NCI-H345 treated with DMSO at 0.1 percent for 48 hours (cell line): Measurements from ENCODE around the gene TOR3A.
"Not testable (repeated sequence)": the region's sequence is repeated elsewhere in the genome, so short reads cannot be mapped to it uniquely, and the experiment has no call there.

Experiments used
- DNase-seq: peaks from one replicate; lab custom pipeline; 2025; ENCODE audit not compliant: unreplicated experiment; lab: John Stamatoyannopoulos, UW

Gene TOR3A

DNA sequence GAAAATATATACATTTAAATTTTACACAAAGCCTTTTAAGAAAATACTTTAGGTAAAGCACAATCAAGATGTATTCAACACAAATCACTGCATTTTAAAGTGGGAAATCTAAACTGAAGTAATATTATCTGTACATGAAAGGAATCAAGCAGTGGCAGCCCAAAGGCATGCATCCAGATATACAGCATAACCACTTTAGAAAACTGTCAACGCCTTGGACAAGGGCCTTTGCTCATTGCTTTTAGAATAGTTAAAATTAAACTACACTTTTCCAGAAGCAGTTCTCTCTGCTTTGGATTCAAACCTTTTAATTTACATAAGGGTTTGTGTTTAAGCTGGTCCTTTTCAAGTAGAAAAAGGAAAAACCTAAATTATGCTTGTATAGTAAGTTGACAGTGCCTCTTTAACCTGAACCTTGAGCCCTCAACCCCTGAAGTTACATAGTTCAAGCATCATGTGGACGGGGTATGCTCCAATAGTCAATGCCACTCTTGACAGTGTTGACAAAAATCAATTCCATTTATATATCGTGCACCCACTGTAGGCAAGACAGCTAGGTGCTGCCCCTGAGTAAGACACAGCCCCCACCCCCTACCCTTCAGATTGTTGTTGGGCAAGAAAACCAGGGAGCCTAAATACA lies 22.9 kb downstream of the TOR3A start:
- no peak for DNase-seq

DNA sequence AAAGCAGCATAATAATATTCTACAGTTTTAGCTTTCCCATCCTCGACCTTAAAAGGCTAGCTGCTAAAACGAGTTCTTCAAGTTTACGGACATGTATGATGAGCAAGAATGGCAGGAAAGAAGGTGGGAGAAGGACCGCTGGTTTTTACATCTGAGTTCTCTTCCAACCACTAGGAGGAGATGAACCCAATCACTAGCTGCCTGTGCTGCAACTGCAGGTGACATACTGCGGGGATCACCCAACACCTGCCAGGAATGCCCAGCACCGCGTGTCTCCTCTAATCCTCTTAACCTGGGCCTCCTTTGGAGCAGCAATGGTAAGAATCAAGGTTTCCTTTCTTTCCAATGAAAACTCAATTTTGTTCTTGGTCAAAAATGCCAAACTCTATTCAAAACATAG lies 23.5 kb downstream of the TOR3A start:
- DNase-seq = no peak

DNA sequence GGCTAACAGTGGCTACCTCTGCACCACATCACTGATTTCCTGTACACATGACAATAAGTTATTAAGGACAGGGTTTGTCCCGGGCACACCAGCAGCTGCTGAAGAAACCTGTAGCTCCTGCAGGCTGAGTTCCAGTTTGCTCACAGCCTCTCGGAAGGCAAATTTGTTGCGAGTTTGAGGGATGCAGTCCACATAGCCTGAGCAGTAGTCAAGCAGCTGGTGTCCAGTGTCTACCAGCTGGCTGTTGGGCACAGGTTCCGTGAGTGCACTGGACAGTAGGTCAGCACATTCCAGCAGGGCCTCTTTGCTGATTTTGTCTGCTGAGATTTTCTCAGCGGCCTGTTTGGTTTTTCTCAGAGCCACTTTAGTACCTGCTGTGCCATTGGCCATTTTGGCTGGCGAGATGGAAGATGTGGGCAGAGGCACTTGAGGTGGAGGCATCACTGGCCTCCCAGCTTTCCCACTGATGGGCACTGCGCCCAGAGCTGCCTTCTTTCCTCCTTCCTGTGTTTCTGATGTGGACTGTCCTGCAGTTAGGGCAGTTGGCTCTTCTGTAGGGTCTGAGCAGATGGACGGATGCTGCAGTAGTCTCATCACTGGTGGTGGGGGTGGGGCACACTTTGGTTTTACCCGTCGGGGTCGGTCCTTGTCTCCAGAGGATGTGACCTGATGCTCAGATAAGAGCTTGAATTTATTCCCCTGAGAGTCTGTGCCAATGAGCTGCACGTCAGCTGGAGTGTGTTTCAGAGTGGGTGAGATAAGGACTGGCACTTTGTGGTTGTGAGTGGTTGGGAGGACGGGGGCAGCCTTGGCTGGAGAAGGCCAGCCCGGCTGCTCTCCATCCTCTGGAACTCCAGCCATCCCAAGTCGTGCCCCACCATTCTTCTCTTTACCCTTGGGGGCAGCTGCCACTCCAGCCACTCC lies 26.1 kb downstream of the TOR3A start:
- no peak for DNase-seq

DNA sequence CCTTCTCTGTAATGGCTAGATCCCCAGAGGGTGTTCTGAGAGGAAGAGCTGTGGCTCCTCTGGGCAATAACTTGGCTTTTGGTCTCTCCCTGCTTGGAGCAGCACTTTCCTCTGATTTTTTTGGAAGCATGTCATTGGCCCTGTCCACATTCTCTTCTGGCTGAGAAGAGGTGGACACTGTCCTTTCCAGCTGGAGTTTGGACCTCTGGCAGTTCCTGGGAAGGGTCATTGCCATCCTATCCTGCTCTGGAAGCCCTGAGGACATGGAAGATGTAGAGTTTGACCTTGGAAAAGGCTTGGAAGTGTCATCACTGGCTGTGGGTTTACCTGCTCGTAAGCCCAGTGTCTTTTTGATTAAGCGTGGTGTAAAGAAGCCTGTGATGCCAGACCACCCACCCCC lies 26.8 kb downstream of the TOR3A start:
- DNase-seq = no peak

DNA sequence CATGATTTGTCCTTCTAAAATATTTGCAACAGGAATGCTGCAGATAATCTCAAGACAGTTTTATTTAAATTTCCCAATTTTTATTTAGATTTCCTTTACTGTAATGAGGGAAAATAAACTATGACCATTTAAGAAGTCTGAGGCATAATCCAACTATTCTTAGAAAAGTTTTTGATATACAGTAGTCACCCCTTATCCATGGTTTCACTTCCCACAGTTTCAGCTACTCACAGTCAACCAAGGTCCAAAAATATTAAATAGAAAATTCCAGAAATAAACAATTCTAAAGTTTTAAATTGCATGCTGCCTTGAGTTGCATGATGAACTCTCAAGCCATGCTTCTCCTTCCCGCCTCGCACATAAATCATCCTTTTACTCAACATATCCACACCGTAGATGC lies 33.3 kb downstream of the TOR3A start:
- DNase-seq = no peak

DNA sequence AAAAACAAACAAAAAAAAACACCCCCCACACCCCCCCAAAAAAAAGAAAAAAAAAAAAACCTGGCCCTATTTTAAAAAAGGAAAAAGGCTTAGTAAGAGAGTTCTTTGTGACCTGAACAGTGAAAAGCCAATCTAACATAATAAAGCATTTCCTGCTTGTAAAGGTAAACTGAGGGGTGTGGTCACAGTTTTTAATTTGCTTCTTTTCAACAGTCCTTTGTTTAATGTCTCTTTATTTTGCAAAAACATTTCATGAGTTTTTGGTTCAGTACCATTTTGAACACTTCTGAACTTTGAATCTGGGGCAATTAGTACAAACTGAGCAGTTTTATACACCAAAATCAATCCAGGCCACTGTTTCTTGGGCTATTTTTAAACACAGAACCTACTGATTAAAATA lies 37.6 kb downstream of the TOR3A start:
- DNase-seq = no peak

DNA sequence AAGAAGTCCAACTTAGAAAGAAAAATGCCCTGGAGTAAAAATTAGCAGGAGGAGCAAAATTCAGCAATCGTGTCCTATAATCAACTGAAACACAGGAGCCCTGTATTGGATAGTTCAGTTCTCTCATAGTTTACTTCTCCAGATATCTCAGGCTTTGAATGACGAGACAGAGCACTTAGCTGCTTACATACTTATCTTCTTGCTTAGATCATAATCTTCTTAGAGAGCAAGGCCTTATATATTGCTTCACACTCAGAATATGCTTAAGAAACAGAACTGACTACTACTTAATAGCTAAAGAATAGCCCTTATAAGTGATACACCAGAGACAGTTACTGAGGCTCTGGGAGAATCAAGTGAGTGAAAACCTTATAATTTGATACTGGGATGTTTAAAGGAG lies 38.9 kb downstream of the TOR3A start:
- no peak for DNase-seq

DNA sequence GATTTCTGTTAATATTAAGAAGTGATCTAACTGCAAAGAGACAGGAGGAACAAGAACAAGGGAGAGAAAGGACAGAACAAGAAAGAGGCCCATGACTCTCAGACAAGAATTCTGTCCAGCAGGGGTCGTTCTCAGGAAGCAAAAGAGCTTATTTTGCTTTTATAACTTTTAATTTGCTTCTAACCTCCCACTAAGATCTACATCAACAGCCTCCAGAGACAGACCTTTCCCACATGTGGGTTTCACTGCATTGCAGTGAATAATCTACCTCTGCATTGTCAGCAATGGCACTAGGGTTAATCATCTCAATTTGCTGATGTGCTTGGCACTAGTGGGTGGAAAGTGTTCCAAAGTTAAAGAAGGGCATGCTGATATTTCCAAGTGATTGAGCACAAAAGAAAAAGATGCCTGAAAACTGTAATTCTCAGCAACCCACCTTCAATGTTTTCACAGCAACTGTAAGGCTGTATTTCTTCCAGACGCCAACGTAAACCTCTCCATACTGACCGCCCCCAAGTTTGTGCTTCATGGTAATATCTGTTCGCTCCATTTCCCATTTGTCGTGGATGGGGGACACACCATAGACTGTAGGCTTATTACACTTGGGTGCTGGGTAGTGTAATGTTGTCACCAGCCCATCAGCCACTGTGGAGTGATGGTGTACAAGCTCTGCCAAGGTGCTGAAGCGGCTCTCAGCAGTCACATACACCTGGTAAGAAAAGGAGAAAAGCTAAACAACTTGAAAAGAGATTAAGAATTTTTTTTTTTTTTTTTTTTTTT lies 39.5 kb downstream of the TOR3A start:
- DNase-seq = no peak

DNA sequence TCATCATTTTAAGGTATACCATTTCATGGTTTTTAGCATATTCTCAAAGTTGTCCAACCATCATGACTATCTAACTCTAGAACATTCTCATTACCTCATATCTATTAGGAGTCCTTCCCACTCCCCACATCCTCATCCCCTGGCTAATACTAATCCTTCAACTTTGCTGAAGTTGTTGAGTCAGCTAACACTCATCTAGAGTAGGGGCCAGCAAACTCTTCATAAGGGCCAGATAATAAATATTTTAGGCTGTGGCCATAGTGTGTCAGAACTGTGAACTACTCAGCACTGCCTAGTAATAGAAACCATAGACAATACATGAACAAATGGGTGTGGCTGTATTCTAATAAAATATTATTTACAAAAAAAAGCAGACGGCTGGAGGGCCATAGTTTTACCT lies 43.0 kb downstream of the TOR3A start:
- no peak for DNase-seq

DNA sequence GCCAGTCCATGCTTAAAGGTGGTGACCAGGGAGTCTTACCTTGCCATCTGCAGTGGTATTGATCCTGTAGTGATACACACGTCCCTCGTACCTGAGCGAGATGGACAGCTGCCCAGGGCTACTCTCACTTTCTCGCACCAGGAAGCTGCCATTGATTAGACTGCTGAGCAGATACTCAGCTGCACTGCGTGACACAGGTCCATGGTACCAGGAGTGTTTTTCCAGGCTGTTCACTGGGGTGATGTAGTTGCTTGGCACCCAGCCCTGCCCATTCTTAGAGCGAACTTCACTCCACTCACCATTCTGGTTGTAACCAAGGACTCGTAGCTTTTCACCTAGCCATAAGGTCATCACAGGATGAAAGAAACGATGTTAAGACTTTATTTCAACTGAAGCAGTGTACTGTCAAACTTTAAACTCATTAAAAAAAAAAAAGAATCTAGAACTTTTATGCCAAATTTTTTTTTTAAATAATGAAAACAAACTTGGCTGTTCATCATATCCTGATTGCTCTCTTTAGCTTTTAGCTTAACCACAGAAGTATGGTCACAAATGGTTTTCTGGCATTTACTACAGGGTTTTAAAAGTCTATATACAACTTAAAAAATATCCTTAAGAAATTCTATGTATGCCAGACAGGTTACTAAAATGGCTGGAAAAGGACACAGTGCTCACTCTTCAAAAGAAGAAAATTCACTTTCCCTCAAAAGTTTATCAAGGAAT lies 44.6 kb downstream of the TOR3A start:
- DNase-seq = no peak

DNA sequence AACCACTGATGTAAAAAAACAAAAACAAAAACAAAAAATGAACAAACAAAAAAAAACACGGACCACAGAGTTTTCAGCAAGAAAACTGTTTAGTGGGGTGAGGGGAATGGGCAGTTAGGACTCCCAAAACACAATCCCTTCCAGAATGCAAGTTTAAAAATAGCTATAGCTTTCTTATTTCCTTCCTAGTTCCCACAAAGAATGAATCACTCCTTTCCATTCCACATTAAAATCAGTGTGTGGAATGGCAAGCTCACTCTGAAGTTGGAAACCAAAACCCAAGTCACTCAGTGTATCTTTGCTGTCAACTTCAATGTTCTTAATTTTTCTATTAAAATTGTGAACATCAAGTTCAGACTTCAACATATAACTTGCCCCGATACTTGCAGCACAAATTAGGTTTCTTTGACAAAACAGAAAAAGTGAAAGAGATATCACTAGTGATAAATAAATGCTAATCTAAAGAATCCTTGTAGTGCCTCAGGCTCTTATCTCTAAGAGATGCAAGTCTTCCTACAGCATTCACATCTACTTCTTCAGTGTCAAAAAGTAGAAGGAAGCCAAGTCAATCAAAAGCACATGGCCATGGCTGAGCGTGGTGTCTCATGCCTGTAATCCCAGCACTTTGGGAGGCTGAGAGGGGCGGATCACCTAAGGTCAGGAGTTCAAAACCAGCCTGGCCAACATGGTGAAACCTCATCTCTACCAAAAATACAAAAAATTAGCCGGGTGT lies 45.5 kb downstream of the TOR3A start:
- DNase-seq = no peak

DNA sequence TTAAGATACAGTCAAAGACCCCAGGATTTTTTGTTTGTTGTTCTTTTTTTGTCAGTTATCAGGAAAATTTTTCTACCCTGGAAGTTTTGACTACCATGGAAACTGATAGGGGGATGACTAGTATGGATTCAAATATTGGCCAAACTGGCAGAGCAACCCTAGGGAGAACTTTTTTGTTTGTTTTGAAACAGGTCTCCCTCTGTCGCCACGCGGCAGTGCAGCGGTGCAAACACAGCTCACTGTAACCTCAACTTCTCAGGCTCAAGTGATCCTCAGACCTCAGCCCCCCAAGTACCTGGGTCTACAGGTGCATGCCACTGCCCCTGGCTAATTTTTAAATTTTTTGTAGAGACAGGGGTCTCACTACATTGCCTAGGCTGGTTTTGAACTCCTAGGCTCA lies 46.6 kb downstream of the TOR3A start:
- no peak for DNase-seq

DNA sequence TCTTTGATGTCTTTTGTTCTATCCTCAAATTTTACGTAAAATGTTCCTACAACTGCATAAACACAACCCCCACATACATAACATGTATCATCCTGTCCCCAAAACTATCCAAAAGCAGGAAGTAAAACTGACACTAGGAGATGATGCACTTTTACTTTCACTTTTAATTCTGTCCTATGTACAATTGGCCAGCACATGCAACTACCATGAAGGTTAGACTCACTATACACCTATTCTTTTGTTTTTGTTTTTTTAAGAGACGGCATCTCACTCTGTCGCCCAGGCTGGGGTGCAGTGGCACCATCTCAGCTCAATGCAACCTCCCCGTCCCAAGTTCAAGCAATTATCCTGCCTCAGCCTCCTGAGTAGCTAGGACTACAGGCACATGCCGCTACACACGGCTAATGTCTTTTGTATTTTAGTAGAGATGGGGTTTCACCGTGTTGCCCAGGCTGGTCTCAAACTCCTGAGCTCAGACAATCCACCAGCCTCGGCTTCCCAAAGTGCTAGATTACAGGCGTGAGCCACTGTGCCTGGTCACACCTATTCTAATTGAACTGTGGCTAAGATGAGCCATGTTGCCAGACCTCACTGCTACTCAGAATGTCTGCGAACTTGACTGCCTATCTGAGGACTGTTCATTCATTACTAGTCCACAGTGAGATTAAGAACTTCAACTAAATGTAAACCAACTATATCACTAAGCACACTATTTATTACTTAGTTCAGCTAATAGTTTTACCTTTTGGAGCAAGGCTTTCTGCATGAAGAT lies 48.0 kb downstream of the TOR3A start:
- no peak for DNase-seq

DNA sequence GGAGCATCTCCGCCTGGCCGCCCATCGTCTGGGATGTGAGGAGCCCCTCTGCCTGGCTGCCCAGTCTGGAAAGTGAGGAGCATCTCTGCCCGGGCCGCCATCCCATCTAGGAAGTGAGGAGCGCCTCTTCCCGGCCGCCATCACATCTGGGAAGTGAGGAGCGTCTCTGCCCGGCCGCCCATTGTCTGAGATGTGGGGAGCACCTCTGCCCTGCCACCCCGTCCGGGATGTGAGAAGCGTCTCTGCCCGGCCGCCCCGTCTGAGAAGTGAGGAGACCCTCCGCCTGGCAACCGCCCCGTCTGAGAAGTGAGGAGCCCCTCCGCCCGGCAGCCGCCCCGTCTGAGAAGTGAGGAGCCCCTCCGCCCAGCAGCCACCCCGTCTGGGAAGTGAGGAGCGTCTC lies 53.3 kb downstream of the TOR3A start:
- not testable (repeated sequence) for DNase-seq

DNA sequence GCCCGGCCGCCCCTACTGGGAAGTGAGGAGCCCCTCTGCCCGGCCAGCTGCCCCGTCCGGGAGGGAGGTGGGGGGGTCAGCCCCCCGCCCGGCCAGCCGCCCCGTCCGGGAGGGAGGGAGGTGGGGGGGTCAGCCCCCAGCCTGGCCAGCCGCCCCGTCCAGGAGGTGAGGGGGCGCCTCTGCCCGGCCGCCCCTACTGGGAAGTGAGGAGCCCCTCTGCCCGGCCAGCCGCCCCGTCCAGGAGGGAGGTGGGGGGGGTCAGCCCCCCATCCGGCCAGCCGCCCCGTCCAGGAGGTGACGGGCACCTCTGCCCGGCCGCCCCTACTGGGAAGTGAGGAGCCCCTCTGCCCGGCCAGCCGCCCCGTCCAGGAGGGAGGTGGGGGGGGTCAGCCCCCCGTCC lies 53.8 kb downstream of the TOR3A start:
- not testable (repeated sequence) for DNase-seq

DNA sequence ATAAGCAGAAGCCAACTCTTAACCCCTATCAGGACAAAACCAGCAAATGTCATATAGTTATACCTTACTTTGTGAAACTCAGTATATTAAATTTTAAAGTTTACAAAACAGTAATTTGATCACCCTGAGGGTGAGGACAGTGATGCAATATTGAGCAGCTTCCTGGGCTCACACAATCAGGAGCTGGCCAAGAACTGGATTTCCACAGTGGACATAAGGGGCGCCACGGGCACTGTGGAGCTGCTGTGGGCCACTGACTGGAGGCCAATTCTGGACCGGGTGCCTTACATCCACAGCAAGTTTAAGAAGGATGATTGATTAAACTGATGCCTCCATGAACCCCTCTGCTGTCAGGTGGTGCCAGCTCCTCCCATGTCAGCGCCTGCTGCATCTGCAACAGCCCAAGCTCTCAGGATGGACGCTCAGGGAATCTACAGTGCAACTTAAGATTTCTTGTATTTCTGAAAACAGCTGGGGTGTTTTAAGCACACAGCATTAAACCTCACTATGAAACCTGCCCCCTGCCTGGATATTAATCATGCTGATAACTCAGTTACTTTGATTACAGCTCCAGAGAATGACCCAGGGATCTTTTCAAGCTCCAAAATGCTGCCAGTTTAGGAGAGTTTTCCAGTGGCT lies 55.9 kb downstream of the TOR3A start:
- DNase-seq = no peak

DNA sequence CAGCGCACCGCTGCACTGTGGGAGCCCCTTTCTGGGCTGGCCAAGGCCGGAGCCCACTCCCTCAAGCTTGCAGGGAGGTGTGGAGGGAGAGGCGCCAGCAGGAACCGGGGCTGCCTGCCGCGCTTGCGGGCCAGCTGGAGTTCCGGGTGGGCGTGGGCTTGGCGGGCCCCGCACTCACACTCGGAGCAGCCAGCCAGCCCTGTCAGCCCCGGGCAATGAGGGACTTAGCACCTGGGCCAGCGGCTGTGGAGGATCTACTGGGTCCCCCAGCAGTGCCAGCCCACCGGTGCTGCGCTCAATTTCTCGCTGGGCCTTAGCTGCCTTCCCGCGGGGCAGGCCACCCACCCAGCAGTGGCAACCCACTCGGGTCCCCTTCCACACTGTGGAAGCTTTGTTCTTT lies 56.9 kb downstream of the TOR3A start:
- not testable (repeated sequence) for DNase-seq

DNA sequence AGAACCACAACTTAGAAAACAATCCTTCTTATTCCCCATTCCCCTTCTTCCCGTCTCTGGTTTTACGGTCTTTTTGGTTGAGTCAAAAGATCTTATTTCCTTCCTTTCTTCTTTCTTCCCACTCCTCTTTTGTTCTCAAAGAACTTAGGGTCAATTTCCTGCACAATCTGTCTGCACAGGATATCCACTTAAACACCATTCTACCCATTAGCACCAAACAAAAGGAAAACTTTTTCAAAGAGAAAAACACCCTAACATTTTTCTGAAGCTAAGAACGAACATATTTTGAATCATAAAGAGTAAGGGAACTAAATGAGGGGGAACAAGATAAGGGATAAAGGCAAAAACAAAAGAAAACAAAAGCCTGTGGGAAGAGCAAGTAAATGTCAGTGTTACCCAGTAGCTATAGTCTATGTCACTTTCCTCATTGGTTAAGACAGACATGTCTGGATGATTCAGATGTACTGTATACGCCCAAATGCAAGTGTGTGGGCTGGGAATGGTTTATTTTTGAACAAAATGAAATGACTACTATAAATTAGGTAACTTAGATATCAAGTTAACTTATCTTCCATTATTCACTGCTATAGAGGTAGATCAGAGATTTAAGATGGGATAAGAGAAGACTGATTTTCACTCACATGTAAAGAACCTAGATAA lies 59.9 kb downstream of the TOR3A start:
- no peak for DNase-seq

DNA sequence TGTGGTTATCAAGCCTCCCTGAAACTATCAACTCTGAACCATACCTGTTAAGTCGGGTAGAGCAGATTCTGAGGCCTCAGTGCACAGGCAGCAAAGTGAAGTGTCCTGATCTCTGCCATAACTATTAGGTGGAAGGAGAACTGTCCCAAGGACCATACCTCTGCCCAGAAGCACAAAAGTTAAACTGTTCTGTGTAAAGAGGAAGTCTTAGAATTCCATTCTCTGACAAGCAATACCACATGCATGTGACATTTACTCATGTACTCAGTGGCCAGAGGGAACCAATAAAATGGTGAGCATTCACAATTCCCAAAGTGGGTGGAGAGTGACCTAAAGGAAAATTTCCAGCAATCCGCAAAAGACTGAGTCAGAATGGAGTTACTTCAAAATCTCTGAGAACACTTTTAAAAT lies 61.0 kb downstream of the TOR3A start:
- no peak for DNase-seq
